ENCODE results near the gene SPATA22.
"Not testable (repeated sequence)": the region's sequence is repeated elsewhere in the genome, so short reads cannot be mapped to it uniquely, and the experiment has no call there.

SPATA22 gene

DNA sequence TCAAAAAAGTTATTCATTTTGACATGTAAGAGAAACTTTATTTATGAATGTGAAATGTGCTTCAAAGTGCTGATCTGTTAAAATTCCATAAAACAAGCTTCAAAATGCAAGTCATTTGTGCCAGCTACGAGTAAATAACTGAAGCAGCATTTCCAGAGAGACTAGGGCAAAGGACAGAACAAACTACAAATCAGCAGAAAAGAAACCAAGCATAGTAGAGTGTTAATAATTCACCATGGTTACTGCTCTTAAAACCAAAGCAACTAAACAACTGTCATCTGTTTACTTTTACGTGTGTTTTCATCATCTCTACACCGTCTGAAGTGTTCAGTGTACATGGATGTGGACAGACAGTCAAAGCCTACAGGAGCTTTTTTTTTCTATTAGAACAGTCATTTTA, 2.6 kb upstream of the SPATA22 start:
- DNase-seq: peak in 1 of 56 donors; percentile 23

DNA sequence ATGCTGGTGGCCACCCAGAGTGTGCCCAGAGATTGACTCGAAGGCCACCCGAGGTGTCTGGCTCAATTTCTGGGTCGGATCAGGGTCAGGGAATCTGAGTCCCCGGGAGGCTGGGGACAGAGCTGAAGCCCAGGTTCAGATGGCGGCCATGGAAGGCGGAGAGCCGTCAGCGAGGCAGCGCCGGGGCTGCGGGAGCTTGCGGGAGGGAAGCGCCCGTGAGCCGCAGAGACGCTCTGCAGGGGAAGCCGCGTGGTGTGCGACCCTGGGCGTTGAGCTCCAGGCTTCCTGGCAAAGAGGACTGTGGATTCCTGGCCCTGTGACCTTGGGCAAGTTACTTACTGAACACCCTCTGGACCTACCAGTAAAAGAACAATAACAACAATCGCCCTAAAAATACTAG, 518 bp upstream of the SPATA22 start:
- DNase-seq: no peak

DNA sequence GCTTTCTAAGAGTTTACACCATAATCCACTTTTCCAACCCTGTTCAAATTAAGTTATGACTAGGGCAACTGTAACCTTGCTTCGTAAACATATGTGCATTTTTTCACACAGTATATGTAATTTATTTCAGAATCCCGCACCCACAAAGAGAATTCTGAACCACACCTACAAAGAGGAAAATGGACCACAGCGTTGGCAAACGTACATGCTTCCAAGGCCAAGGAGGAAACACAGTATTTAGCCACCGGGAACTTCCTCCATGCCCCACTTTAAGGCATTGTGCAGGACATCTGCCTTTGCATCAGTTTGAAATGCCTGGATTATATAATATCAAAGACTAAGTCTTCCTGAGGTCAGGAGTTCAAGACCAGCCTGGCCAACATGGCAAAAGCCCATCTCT, 2.1 kb downstream of the SPATA22 start:
- DNase-seq: no peak

DNA sequence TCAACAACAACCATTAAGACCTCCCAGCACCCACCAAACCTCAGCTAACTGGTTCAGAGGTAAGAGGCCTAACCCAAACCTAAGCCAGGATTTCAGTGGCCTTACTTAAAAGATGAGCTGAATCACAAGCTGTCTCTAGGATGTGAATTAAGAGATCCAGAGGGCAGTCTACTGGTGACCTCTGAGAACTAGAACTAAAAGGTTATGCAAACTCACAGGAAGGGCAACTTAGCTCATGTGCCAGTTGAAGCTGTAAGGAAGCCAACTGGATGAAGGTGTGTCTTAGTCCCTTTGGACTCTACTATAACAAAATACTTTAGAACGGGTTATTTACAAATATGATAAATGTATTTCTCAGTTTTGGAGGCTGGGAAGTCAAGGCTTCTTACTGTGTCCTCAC, 5.3 kb downstream of the SPATA22 start:
- not testable (repeated sequence) for DNase-seq

DNA sequence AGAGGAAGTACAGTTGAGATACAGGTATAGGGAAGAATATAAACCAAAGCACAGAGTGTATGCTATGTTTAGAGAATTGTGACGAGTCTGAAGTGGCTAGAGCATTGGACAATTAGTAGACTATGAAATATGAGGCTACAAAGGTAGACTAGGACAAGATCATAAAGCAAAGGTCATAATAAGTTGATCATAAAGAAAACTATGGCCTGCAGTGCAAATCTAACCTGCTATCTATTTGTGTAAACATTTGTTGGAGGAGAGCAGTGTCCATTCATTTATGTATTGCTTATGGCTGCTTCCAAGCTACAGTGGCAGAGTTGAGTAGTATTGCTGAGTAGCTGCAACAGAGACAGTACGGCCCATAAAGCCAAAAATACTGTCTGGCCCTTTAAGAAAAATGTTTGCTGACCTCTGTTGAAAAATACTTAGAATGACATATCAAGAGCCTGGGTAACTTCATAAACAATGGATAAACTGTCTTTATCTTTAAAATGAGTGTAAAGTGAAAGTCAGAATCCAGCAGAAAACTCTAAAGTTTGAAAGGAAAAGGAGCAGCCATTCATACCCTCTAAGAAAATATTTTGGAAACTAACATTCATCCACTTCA, 23.5 kb downstream of the SPATA22 start:
- DNase-seq: no peak

DNA sequence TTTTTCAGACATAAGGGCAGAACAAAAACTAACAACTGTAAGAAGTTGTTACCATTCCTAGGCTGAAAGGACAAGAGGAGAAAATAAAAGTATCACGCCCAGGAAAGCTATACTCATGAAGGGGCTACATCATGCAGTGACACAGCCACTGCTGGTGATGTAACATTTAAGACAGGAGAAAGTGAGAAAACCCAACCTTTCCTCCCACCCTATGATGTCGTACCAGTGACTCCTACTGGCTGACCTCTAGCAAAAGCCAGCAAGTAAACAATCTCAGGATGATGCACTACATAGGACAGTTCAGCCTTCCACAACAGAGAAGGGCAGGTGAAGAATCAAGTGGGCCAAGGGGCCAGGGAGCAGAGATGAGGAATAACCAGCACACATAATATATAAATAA, 24.0 kb downstream of the SPATA22 start:
- peak in 1 of 56 donors; percentile 1 for DNase-seq

DNA sequence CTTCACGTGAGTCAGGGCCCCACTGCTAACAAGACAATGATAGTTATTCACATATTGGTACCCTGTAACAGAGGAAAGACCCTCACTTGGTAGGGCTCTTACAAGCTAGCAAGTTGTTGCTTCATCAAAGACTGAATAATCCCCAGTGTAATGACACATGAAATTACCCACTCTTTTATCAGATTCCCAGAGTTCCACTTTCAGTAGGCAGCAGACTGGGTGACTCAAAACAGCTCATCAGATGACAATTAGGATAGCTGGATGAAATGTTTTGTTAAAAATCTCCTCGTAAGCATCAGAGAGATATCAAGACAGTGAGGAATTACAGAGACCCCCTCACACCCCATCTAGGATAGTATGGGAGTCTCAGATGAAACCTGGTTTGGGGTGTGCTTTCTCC, 31.2 kb downstream of the SPATA22 start:
- DNase-seq: no peak

DNA sequence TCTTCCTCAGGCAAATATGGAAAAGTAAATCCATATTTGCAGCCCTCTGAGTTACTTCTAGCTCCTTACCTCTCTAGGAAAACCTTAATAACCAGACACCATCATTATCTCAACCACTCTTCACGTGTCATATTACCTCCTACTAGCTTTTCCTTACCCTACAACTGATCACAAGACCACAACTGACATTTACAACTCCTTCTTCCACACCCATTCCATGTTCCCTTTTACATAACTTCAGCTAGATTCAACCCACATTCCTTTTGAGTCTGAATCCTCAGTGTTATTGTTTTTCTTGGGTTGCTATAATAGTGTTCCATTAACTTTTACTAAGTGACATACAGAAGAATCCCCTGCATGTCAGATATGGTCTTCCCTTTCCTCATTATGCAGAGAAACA, 33.3 kb downstream of the SPATA22 start:
- no peak for DNase-seq

DNA sequence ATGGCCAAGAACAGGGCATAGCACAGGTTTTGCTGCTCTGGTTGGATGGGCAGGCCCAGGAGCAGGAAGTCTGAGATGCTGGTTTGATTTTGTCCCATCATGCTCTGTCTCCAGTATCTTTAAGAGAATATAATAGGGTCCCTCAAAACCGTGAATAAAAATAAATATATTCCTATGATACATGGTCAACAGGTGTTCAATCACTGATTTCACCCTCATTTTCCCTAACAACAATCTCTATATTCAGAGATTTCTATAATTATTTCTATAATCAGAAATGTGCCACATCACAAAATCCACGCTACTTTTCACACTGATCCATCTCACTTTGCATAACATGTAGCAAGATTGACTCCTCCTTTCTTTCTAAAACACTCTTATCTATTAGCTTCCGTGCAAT, 37.9 kb downstream of the SPATA22 start, which contains the start of gene OR1E2:
Gene OR1E2, minus strand, starts transcription at position 101 of the 400 bp plus-strand sequence. Its CDS starts 0 bp downstream, at position 101.
- no peak for DNase-seq

DNA sequence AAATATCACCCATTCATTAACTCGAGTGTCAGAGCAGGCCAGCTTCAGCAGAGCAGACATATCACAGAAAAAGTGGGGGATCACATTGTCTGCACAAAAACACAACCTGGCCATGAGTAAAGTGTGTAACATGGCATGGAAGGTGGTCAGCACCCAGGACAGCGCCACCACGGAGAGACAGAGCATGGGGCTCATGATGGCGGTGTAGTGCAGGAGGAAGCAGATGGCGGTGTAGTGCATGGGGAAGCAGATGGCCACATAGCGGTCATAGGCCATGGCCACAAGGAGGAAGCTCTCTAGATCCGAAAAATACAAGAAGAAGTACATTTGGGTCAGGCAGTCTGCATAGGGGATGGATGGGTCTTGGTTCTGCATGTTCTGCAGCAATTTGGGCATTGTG, 38.4 kb downstream of the SPATA22 start:
- peak in 5 of 56 donors; percentile 1 to 22 (median 6) for DNase-seq

DNA sequence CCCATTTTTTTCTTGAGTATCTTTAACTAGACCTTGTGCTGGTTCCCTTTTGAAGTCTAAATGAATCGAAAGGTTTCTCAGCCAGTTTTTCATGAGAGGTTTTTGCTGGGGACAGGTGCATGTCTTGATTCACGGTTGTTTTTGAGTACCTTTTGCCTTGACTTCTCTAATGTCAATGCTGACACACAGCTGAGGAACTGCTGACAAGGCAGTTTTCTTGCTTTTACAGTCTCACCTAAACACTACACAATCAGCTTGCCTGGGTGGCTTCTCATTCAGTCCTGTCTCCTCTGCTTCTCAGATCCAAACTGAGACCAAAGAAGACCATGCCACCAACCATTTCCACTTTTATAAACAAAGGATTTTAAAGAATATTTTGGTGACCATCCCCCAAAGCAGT, 53.4 kb downstream of the SPATA22 start:
- no peak for DNase-seq

DNA sequence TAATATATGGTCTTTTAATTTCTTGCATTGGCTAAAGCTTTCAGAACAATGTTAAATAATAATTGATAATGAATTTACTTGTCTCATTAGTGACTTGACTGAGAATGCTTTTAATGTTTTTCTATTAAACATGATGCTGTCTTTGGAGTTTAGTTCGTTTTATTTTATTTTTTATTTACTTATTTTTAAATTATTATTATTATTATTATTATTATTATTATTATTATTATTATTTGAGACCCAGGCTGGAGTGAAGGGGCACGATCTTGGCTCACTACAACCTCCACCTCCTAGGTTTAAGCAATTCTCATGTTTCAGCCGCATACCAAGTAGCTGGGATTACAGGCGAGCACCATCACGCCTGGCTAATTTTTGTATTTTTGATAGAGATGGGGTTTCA, 56.0 kb downstream of the SPATA22 start:
- DNase-seq: no peak

DNA sequence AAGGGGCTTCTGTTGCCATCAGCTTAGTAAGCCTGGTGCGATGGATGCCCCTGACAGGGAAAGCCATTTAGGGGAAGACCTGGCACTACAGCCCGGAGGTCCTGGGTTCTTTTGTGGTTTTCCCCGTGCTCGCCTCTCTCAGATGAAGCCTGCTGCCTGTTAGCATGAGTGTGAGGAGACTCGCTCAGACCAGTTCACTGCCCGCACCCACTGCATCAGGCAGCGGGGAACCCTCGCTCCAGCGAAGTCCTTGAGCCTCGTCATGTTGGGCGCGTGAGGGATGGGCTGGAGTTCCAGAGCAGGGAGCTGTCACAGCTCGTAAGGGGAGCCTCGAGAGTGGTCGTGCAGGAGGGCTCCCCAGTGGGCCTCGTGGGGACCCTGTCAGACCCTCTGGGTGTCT, 59.4 kb downstream of the SPATA22 start:
- DNase-seq: not testable (repeated sequence)

DNA sequence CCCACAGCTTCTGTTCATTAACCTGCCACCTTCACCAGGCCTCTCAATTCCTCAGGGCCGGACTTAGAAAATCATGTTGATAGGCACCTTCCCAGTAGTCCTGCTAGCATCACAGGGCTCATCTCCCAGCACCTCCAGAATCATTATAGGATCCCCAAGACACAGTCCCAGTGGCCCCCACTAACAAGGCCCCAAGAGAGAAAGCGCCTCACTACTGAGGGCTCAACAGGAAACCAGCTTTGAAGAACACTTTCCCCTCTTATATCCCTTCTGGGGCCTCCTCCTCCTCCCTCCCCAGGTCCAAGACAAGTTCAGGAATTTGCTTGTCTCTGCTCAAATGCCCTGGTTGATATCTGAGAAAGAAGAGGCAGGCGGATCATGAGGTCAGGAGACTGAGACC, 60.5 kb downstream of the SPATA22 start, which contains the start of gene OR3A3:
Gene OR3A3, plus strand, starts transcription at position 301 of the 400 bp plus-strand sequence.
- DNase-seq: no peak

DNA sequence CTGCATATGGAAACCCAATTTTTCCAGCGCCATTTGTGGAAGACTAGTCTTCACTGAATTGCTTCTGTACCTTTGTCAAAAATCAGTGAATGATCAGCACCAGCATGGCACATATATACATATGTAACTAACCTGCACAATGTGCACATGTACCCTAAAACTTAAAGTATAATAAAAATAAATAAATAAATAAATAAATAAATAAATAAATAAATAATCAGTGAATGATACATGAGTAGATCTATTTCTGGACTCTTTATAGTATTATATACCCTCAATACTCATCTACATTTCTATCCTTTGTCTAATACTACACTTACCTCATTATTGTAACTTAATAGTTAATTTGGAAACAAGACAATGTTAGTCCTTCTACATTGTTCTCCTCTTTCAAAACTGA, 67.8 kb downstream of the SPATA22 start:
- DNase-seq: not testable (repeated sequence)

DNA sequence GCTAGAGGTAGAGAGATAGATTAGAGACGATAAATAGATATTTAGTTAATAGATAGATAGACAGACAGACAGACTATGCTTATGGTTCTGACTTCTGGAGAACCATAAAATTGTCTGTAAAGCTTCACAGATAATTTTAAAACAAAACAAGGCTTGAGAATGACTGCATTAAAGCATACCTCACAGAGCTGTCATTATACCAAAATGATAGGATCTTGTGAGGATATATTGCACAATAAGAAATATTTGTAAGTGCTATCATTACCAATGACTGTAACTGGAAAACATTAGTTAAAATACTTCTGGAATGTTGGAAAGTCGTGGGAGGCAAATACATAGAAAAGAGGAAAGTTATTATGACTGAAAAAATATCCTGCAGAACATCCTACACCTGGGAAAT, 69.8 kb downstream of the SPATA22 start:
- DNase-seq: no peak

DNA sequence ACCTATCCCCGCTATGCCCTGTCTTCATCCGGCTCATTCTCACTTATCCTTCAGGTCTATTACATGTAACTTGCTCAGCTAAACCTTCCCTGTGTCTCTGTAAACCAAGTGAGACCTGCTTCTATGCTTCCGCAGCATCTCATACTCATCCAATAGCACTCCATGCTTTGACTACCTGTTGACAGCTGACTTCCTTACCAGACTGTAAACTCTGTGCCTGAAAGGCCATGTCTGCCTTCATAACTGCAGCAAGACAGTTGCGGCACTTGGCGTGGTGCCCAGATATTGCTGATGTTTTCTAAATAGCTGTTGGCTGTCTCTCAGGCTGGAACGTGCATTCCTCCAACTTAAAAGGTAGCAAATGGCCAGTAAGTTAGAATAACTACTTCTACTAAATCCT, 71.6 kb downstream of the SPATA22 start:
- no peak for DNase-seq

DNA sequence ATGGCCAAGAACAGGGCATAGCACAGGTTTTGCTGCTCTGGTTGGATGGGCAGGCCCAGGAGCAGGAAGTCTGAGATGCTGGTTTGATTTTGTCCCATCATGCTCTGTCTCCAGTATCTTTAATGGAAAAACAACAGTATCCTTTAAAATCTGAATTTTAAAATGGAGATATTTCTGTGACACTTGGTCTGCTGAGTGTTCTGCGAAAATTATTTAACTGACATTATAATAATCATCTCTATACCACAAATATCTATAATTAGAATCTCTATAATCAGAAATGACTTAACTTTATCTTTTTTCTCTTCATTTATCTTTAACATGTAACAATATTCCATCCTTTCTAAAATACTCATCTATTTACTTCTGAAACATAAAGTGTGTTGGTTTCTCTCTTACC, 73.3 kb downstream of the SPATA22 start, which contains the start of gene OR1E1:
Gene OR1E1, minus strand, starts transcription at position 101 of the 400 bp plus-strand sequence. Its CDS starts 0 bp downstream, at position 101.
- DNase-seq: no peak

DNA sequence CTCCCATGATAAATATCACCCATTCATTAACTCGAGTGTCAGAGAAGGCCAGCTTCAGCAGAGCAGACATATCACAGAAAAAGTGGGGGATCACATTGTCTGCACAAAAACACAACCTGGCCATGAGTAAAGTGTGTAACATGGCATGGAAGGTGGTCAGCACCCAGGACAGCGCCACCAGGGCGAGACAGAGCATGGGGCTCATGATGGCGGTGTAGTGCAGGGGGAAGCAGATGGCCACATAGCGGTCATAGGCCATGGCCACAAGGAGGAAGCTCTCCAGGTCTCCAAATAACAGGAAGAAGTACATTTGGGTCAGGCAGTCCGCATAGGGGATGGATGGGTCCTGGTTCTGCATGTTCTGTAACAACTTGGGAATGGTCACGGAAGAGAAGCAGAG, 73.8 kb downstream of the SPATA22 start:
- DNase-seq: not testable (repeated sequence)

All from amygdala (tissue), 56 donors.